ENCODE data around the gene GP2.

- TF ChIP-seq CTCF (IDR thresholded peaks at IDR 0.05) (no peak), POLR2A (IDR thresholded peaks at IDR 0.05) (no peak)
These were observed 27.9 kb upstream of the GP2 start for GRCh38 chr16:20355114-20355782.

All from lower leg skin (tissue), 3 donors.